ENCODE measurements around the gene CCDC188. TPM values are rescaled to one million over a fixed set of nuclear protein-coding genes. Genes with fewer than 3 reads are reported as not detected.

The CCDC188 gene
- total and polyA plus RNA-seq, 4 donors = 0.63 to 4.0 (median 1.4) TPM

- no peaks in the 10 kb centered on the region for H3K36me3 ChIP-seq (ENCODE audit: control insufficient read depth in 4 of 4, insufficient read depth in 4 of 4, low read length in 4 of 4)
- H3K4me1 ChIP-seq (ENCODE audit: control insufficient read depth in 5 of 5, insufficient read depth in 5 of 5, low read length in 5 of 5) = no peaks in the 10 kb centered on the region
- H3K9me3 ChIP-seq (ENCODE audit: control insufficient read depth in 4 of 4, insufficient read depth in 3 of 4, low read length in 3 of 4) = peaks cover 0 to 2% (median 0%) of the 10 kb centered on the region in 4 donors
- H3K4me3 ChIP-seq = no peak overlapping the region
- no peak overlapping the region for H3K9ac ChIP-seq (ENCODE audit: insufficient read depth in 1 of 2, low read length in 2 of 2)
- no peak for TF ChIP-seq CTCF (IDR thresholded peaks at IDR 0.05; ENCODE audit: control extremely low read depth, extremely low read depth)
- no peak overlapping the region for H3K27ac ChIP-seq (ENCODE audit: low read depth in 1 of 2, low read length in 1 of 2)
- no peaks in the 10 kb centered on the region for H3K27me3 ChIP-seq (ENCODE audit: control insufficient read depth in 3 of 3, insufficient read depth in 3 of 3, low read length in 2 of 3)
- no peak for ATAC-seq (ENCODE audit: insufficient read depth, low FRiP score)
- no peak for DNase-seq
- whole genome bisulfite sequencing, 2 donors = 86 to 88% methylated on average over 7 of the region's 7 CpGs
Measured at GRCh38 chr22:20165913-20166312, 15.1 kb upstream of the CCDC188 start.

- Histone ChIP-seq H3K9ac (ENCODE audit: insufficient read depth in 1 of 2, low read length in 2 of 2) (no peak overlapping the region), H3K27me3 (ENCODE audit: control insufficient read depth in 3 of 3, insufficient read depth in 3 of 3, low read length in 2 of 3) (no peaks in the 10 kb centered on the region), H3K36me3 (ENCODE audit: control insufficient read depth in 4 of 4, insufficient read depth in 4 of 4, low read length in 4 of 4) (no peaks in the 10 kb centered on the region), H3K4me3 (no peak overlapping the region), H3K4me1 (ENCODE audit: control insufficient read depth in 5 of 5, insufficient read depth in 5 of 5, low read length in 5 of 5) (no peaks in the 10 kb centered on the region), H3K9me3 (ENCODE audit: control insufficient read depth in 4 of 4, insufficient read depth in 3 of 4, low read length in 3 of 4) (peaks cover 0 to 2% (median 0%) of the 10 kb centered on the region in 4 donors), H3K27ac (ENCODE audit: low read depth in 1 of 2, low read length in 1 of 2) (no peak overlapping the region)
- no peak for TF ChIP-seq CTCF (IDR thresholded peaks at IDR 0.05; ENCODE audit: control extremely low read depth, extremely low read depth)
- DNase-seq = no peak
- 92% methylated on average over 12 of the region's 12 CpGs for WGBS, 2 donors
- ATAC-seq (ENCODE audit: insufficient read depth, low FRiP score) = no peak
Measured at GRCh38 chr22:20165421-20165820, 14.6 kb upstream of the CCDC188 start.

GRCh38 chr22:20164863-20165262 lies 14.0 kb upstream of the CCDC188 start:
- WGBS, 2 donors = 72 to 79% methylated on average over 11 of the region's 11 CpGs
- peak in 1 of 3 donors; percentile 28 for DNase-seq

More at GRCh38 chr22:20164863-20165262, 14.0 kb upstream of the CCDC188 start:
- Histone ChIP-seq H3K9me3 (ENCODE audit: control insufficient read depth in 4 of 4, insufficient read depth in 3 of 4, low read length in 3 of 4) (peaks cover 0 to 2% (median 0%) of the 10 kb centered on the region in 4 donors), H3K4me1 (ENCODE audit: control insufficient read depth in 5 of 5, insufficient read depth in 5 of 5, low read length in 5 of 5) (no peaks in the 10 kb centered on the region), H3K9ac (ENCODE audit: insufficient read depth in 1 of 2, low read length in 2 of 2) (no peak overlapping the region), H3K27ac (ENCODE audit: low read depth in 1 of 2, low read length in 1 of 2) (no peak overlapping the region), H3K36me3 (ENCODE audit: control insufficient read depth in 4 of 4, insufficient read depth in 4 of 4, low read length in 4 of 4) (no peaks in the 10 kb centered on the region), H3K27me3 (ENCODE audit: control insufficient read depth in 3 of 3, insufficient read depth in 3 of 3, low read length in 2 of 3) (no peaks in the 10 kb centered on the region), H3K4me3 (no peak overlapping the region)
- no peak for ATAC-seq (ENCODE audit: insufficient read depth, low FRiP score)
- TF ChIP-seq CTCF (IDR thresholded peaks at IDR 0.05; ENCODE audit: control extremely low read depth, extremely low read depth) = no peak
